NCI-H2227 (cell line): ENCODE measurements around the gene ZNF367.
A peak's percentile ranks its signal among the peaks of the same experiment; 100 is the strongest.

Source experiments
- DNase-seq: peaks from one replicate; lab custom pipeline; 2025; ENCODE audit not compliant: unreplicated experiment; lab: John Stamatoyannopoulos, UW

Gene ZNF367

DNA sequence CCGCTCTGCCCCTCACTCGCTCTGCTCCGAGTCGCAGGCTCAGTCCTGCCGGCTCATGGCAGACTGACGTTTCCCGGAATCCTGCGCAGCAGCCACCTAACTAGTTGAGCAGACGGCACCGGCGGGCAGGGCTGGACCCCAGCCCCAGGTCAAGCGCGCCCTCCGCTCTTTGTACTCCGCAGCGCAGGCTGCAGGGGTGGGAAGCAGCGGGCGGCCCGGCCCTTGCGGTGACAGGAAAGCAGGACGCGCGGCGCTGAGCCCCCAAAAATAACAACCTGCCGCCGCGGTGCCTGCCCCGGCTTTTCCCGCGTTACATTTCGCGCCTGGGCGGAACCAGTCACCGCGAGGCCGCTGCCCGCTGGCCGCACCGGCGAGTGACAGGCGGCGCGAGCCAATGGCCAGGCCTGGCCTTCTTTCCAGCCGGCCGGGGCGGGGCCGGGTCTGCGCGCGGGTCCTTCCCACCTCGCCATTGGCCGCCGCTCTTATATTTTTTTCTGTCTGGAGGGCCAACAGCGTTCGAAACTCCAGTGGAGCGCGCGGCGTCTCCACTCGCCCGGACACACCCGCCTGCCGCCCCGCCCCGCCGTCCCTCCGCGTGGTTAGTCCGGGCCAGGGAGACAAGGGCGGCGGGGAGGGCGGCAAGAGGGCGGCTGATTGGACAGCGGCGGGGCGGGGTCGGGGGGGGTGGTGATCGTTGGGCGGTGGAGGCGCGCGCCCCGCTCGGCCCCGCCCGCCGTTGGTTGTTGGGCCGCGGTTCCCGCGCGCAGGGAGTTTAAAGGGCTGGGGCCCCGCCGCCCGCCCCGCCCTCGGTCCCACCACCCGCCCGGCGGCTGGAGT lies at the start of gene ZNF367:
TSS of gene ZNF367 (minus strand) at position 288 of the 837 bp plus-strand sequence. CDS start 338 bp downstream, outside the sequence.
- DNase-seq: peak; percentile 95

GRCh38 chr9:96467784-96468183 lies 49.6 kb upstream of the ZNF367 start:
- no peak for DNase-seq

- no peak for DNase-seq
These were observed 46.3 kb upstream of the ZNF367 start for GRCh38 chr9:96464426-96464825.

DNA sequence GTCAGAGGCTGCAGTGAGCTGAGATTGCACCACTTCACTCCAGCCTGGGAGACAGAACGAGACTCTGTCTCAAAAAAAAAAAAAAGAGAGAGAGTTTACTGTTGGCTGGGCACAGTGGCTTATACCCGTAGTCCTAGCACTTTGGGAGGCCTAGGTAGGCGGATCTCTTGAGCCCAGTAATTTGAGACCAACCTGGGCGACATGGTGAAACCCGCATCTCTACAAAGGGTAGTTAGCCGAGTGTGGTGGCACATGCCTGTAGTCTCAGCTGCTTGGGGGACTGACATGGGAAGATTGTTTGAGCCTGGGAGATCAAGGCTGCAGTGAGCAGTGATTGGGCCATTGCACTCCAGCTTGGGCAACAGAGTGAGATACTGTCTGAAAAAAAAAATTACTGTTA lies 44.4 kb upstream of the ZNF367 start:
- DNase-seq: no peak

DNA sequence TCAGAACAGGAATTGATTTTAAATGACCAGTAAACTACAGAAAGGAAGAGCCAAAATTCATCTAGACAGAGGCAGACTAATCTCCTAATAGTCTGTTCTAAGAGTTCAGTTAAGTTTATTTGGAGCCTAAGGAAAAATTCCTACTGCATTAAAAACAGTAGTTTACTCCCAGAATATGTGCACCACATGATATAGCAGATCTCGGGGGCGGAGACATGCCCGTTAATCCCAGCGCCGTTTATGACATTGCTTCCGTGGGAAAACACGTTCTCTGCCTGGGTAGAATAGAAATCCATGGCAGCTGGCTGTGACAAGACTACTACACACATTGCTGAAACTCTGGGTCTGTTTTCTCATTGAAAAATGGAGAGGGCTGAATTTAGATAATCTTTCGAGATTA lies 43.2 kb upstream of the ZNF367 start:
- DNase-seq: no peak

GRCh38 chr9:96460882-96461281 lies 42.7 kb upstream of the ZNF367 start:
- no peak for DNase-seq

DNA sequence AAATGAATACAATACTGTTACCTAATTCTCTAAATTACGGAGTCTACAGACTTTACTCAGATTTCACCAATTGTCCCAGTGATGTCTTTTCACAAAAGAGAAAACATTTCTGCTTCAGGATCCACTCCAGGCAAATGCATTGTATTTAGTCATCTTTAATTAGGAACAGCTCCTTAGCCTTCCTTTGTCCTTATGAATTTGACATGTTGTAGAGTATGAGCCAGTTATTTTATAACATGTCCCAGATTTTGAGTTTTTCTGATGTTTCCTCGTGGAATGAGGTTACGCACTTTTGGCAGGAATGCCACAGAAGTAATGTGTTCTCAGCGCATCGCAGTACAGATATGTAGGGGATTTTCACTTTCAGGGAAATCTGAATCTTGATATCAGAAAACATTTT lies 42.3 kb upstream of the ZNF367 start:
- no peak for DNase-seq

- DNase-seq: no peak
These were observed 41.3 kb upstream of the ZNF367 start for GRCh38 chr9:96459268-96460007.

DNA sequence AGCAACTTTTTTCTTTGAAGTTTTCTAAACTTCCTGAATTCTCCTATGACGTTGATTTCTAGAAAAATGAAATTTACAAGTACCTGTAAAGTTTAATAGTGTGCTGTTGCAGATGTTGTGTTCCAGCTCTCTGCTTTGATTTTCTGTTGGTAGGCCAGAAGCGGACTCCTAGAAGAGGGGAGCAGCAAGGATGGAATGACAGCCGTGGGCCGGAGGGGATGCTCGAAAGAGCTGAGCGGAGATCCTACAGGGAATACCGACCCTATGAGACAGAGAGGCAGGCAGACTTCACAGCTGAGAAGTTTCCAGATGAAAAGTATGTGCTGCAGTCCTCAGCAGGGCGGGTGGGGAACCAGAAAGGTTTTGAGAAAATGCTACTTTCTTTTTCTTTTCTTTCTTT lies 40.1 kb upstream of the ZNF367 start:
- DNase-seq: no peak

GRCh38 chr9:96457266-96457665 lies 39.1 kb upstream of the ZNF367 start:
- no peak for DNase-seq

DNA sequence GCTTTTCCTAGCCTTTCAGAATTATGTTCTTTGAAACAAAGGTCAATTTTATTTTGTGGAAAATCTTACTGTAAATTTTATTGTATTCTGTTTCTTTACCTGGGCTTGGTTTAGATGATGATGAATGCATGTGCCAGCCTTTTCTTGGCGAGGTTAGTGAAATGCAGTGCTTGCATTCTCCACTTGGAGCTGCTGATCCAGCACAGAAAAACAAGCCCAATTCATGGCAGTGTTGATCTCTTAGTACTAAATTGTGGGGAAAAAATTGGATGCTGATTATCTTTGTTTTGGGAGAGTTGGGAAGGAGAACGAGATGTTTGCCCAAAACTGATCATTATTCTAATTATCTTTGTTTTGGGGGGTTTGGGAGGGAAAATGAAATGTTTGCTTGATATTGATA lies 35.5 kb upstream of the ZNF367 start:
- DNase-seq: peak; percentile 11

DNA sequence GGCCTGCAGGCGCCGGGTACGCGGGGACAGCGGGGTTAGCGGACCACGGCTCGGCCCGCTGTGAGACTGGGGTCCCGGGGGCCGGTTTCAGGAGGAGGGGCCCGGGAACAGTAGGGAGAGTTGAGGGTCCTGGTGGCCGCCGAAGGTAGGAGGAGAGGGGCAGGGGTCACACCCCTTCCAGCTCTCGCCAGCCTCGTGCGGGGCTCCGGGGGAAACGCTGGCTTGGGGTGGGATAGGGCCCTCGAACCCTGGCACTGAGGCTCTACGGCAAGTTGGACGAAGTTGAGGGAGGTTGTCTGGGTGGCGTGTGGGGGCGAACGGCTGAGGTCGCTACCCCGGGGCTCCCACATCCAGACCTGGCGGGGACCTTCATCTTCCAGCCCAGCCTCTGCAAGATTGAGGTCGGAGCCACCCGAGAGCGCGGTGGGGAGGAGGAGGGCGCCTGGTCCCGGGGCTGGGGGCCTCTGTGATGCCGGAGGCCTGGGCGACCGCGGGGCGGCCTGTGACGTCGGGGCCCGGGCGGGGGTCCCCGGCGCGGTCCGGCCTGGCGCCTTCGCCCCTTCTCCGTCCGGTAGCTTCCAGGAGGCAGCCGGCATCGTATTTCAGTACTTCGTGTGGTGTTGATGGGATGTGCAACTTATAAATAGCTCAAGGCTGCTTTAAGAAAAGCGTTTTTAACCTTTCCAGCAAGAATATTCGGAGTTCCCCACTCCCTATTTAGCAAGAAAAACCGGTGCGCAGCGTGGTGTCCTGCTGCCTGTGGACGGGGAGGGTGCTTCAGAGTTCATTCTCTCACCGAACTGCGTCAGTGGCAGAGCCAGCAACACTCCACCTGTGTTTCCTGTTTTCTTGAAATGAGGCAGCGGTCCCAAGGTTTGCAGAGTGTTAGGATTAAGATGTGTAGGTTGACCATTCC lies 32.7 kb upstream of the ZNF367 start:
- DNase-seq: peak; percentile 18

- peak; percentile 95 for DNase-seq
These were observed 31.9 kb upstream of the ZNF367 start, which contains the start of gene HABP4 for GRCh38 chr9:96449845-96450612. HABP4 (plus strand) TSS chr9:96450169; CDS start chr9:96450280, 111 bp downstream.

- DNase-seq: no peak
These were observed 31.3 kb upstream of the ZNF367 start for GRCh38 chr9:96449523-96449844.

DNA sequence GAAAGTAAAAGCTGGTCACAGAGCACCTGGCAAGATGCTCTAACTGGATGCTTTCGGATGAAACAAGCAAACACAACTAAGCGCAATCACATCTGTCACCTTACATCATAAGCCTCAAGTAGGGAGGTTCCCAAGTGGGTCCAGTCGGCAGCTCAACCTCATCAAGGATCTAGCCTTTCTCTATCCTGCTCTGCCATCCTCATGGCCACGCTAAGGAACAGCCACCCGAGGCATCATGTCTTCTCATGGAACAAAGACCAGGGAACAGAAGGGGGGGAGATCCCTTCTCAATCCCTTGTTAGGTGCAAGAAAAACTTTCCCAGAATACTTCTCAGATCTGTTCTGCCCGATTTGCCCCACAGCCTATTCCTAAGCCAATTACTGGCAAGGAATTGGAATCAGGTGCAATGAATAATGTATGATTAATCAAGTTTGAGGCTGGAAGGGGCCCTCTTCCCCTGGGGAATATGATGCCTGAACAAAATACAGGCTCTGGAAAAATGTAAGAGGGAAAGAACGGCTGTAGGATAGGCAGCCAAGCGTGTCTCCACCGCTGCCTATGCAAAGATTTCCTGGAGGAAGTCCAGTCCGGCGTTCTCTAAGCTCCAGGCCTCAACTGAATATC lies 30.5 kb upstream of the ZNF367 start:
- no peak for DNase-seq

GRCh38 chr9:96447406-96447805 lies 29.2 kb upstream of the ZNF367 start:
- DNase-seq: no peak

DNA sequence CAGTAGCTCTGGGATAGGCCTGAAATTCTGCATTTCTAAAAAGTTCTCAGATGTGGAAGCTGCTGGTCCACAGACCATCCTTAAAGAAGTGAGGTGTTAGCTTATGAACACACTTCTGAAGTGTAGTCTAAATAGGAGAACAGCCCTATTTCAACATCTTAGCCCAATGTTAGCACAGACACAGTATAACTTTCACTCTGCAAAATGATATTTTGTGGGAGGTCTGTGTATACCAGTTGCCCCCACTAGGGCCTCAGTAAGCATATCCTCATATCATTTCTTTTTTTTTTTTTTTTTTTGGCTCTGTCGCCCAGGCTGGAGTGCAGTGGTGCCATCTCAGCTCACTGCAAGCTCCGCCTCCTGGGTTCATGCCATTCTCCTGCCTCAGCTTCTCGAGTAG lies 24.3 kb upstream of the ZNF367 start:
- no peak for DNase-seq

- no peak for DNase-seq
These were observed 23.8 kb upstream of the ZNF367 start for GRCh38 chr9:96441798-96442445.

DNA sequence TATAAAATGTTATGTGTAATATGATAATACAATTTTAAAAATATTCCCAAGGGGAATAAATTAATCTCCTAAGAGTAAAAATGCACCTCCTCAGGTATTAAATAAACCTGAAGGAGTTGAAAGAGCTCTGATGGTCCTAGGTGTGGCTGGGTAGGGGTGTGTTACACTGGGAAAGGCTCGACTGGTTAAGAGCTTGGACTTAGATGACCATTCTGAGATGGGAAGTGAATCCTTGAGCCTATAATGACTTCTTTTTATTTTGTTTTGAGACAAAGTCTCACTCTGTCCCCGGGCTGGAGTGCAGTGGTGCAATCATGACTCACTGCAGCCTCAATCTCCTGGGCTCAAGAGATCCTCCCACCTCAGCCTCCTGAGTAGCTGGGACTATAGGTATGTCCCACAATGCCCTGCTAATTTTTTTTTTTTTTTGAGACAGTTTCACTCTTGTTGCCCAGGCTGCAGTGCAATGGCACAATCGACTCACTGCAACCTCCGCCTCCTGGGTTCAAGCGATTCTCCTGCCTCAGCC lies 22.6 kb upstream of the ZNF367 start:
- no peak for DNase-seq
